Endothelial cell of umbilical vein (primary cell): ENCODE data around the gene SV2A. TPM values are rescaled to one million over a fixed set of nuclear protein-coding genes. Genes with fewer than 3 reads are reported as not detected.
A peak's percentile ranks its signal among the peaks of the same experiment; 100 is the strongest.

Source experiments
- BruUV-seq: library from RNA; stranded (reverse); fragments of 400-500 nt; replicated peaks from 2 replicates; lab custom pipeline; 2021; lab: Mats Ljungman, UMichigan
- CTCF ChIA-PET: fragments of 300-600, 350-600 bp; sonication (Branson Sonifier 250); formaldehyde crosslinking; loops from one replicate; lab custom pipeline; 2021; ENCODE audit warnings: antibody characterized with exemption, inconsistent platforms; lab: Charles Lee
- POLR2A ChIA-PET: fragments of 300-600, 350-600 bp; sonication (Branson Sonifier 250); formaldehyde crosslinking; loops from one replicate; lab custom pipeline; 2021; ENCODE audit warnings: antibody characterized with exemption, inconsistent platforms; lab: Charles Lee
- DNase-seq: peaks from one replicate; pipeline ENCODE4 v3.0.0-alpha.2; 2011; ENCODE audit warnings: low read depth, low spot score
- FAIRE-seq: peaks from 2 replicates; lab custom pipeline; 2011; peaks lifted over from hg19 to GRCh38; lab: Jason Lieb, UNC
- H2AFZ ChIP-seq: 2 replicates; pipeline ENCODE4 v1.6.0; 2012; ENCODE audit warnings: low read depth, low read length, control low read depth, inconsistent platforms
- H3K27ac ChIP-seq: 2 replicates; pipeline ENCODE4 v1.5.1; 2011; ENCODE audit warnings: low read depth, mild to moderate bottlenecking, control low read depth, low read length, moderate library complexity; ENCODE audit not compliant: insufficient read depth
- H3K27me3 ChIP-seq, 2 experiments: 2 replicates each; pipeline versions ENCODE4 v1.6.0 to v1.6.1; 2011; ENCODE audit warnings: low read length in 2 of 2, mixed read lengths in 1 of 2; ENCODE audit not compliant: control insufficient read depth in 2 of 2, insufficient read depth in 2 of 2
- H3K36me3 ChIP-seq, 2 experiments: 2 replicates in 1 of 2; 3 replicates in 1 of 2; pipeline ENCODE4 v1.5.1; 2011; ENCODE audit warnings: low read length in 2 of 2, mild to moderate bottlenecking in 1 of 2, moderate library complexity in 1 of 2; ENCODE audit not compliant: control insufficient read depth in 2 of 2, insufficient read depth in 2 of 2; ENCODE audit errors: extremely low read depth in 1 of 2
- H3K4me1 ChIP-seq: 3 replicates; pipeline ENCODE4 v1.5.1; 2011; ENCODE audit warnings: mild to moderate bottlenecking, low read length; ENCODE audit not compliant: control insufficient read depth, insufficient read depth; ENCODE audit errors: extremely low read depth
- H3K4me2 ChIP-seq: 2 replicates; pipeline ENCODE4 v1.6.1; 2011; ENCODE audit warnings: low read length, control low read depth, mixed read lengths; ENCODE audit not compliant: insufficient read depth
- H3K4me3 ChIP-seq, 3 experiments: fragments of 200-600 bp in 1 of 3; sonication (generic), shearing (Covaris generic) in 1 of 3; replicated peaks in 1 of 3; 2 replicates each; pipeline ENCODE4 v1.5.1; 2011 to 2016; ENCODE audit warnings: control low read depth in 3 of 3, low read length in 3 of 3, mild to moderate bottlenecking in 2 of 3, inconsistent platforms in 1 of 3, low read depth in 1 of 3, moderate library complexity in 1 of 3; ENCODE audit not compliant: insufficient read depth in 1 of 3
- H3K79me2 ChIP-seq: 2 replicates; pipeline ENCODE4 v1.6.0; 2012; ENCODE audit warnings: low read length, inconsistent platforms; ENCODE audit not compliant: control insufficient read depth, insufficient read depth
- H3K9ac ChIP-seq: replicated peaks from 2 replicates; pipeline ENCODE3; 2011; ENCODE audit warnings: low read length, control low read depth; ENCODE audit not compliant: insufficient read depth; ENCODE audit errors: extremely low read depth
- H3K9me1 ChIP-seq: replicated peaks from 3 replicates; pipeline ENCODE4 v1.6.0; 2011; ENCODE audit warnings: mild to moderate bottlenecking, low read length; ENCODE audit not compliant: control insufficient read depth, insufficient read depth; ENCODE audit errors: extremely low read depth
- H3K9me3 ChIP-seq: replicated peaks from 2 replicates; pipeline ENCODE4 v1.5.1; 2012; ENCODE audit warnings: low read length, inconsistent platforms; ENCODE audit not compliant: control insufficient read depth, insufficient read depth
- H4K20me1 ChIP-seq: replicated peaks from 2 replicates; pipeline ENCODE3; 2011; ENCODE audit warnings: mild to moderate bottlenecking, low read length; ENCODE audit not compliant: control insufficient read depth, insufficient read depth; ENCODE audit errors: extremely low read depth
- POLR2AphosphoS5 ChIP-seq: IDR thresholded peaks from 2 replicates; pipeline ENCODE4 v1.6.1; 2012; ENCODE audit warnings: low read depth, mild to moderate bottlenecking, control low read depth, low read length, moderate library complexity; ENCODE audit not compliant: insufficient read depth
- dilution Hi-C: fragments of 300-500 bp; cut with MboI; formaldehyde crosslinking; loops from one replicate; pipeline ENCODE4 v1.15.0; 2019; ENCODE audit warnings: low sequenced_read_pairs; ENCODE audit not compliant: extremely low pct_ligation_motif_present
- intact Hi-C: fragments of 100-400 bp; cut with micrococcal nuclease; formaldehyde crosslinking; loops from one replicate; pipeline ENCODE4 v1.10.0; 2022
- polyA plus RNA-seq, 4 experiments: library from polyadenylated mRNA; depleted of rRNA in 3 of 4; stranded (reverse) in 3 of 4; unstranded in 1 of 4; fragments of >200 nt; gene quantifications; 2 replicates each; pipeline versions ENCODE4 v1.2.1 to v1.2.3, GENCODE V29; 2011 to 2012; ENCODE audit warnings: missing spikeins in 1 of 4
- total RNA-seq: library from RNA; stranded (reverse); gene quantifications from 2 replicates; pipeline ENCODE4 v1.2.3, GENCODE V29; 2021
- TF ChIP-seq, protein P1 (sequence below), 2 donors: IDR thresholded peaks; 1 replicate in 1 of 2; 2 replicates in 1 of 2; pipeline ENCODE4 v1.5.1; 2011; ENCODE audit warnings: low read length in 2 of 2, mild to moderate bottlenecking in 2 of 2, moderate library complexity in 2 of 2, control low read depth in 1 of 2, inconsistent platforms in 1 of 2, low read depth in 1 of 2; ENCODE audit not compliant: insufficient read depth in 1 of 2; ENCODE audit errors: extremely low read depth in 1 of 2

The SV2A gene
- total and polyA plus RNA-seq, 2 donors (not counting 3 experiments of a cell fraction or from before 2014, with no cell fraction given) = 2.9 to 5.4 TPM

GRCh38 chr1:149884433-149885338 lies 33.0 kb downstream of the SV2A start:
- Histone ChIP-seq H2AFZ (peak overlapping the region; percentile 26), H3K4me3 (peak overlapping the region in 2 of 3 experiments; percentile 42 to 81), H3K9me1 (no peaks in the 10 kb centered on the region), H3K27me3 (no peaks in the 10 kb centered on the region), H3K79me2 (no peaks in the 10 kb centered on the region), H3K4me2 (peak overlapping the region; percentile 91), H3K36me3 (no peaks in the 10 kb centered on the region), H3K9ac (peak overlapping the region; percentile 99), H4K20me1 (no peaks in the 10 kb centered on the region), H3K9me3 (no peaks in the 10 kb centered on the region), H3K4me1 (peaks cover 16% of the 10 kb centered on the region), H3K27ac (peak overlapping the region; percentile 90)
- POLR2A ChIA-PET = interaction anchor here (0.6 kb wide), 1 partner anchor 185 kb away, joined by 3 read pairs; no protein-coding TSS in a partner anchor
- TF ChIP-seq POLR2AphosphoS5 = no peak
- TF ChIP-seq, protein P1, sequence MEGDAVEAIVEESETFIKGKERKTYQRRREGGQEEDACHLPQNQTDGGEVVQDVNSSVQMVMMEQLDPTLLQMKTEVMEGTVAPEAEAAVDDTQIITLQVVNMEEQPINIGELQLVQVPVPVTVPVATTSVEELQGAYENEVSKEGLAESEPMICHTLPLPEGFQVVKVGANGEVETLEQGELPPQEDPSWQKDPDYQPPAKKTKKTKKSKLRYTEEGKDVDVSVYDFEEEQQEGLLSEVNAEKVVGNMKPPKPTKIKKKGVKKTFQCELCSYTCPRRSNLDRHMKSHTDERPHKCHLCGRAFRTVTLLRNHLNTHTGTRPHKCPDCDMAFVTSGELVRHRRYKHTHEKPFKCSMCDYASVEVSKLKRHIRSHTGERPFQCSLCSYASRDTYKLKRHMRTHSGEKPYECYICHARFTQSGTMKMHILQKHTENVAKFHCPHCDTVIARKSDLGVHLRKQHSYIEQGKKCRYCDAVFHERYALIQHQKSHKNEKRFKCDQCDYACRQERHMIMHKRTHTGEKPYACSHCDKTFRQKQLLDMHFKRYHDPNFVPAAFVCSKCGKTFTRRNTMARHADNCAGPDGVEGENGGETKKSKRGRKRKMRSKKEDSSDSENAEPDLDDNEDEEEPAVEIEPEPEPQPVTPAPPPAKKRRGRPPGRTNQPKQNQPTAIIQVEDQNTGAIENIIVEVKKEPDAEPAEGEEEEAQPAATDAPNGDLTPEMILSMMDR (IDR thresholded peaks at IDR 0.05; ENCODE audit: extremely low read depth in 1 of 2, insufficient read depth in 1 of 2, low read depth in 1 of 2, low read length in 2 of 2) = no peak
- CTCF ChIA-PET = interaction anchor here (0.6 kb wide), 1 partner anchor 208 kb away, joined by 3 read pairs; no protein-coding TSS in a partner anchor
- intact Hi-C loops = no loop called here
- FAIRE-seq (no peak), DNase-seq (no peak)
- dilution Hi-C loops = loop anchor here (25.0 kb wide), 1 partner anchor 153 kb away; no protein-coding TSS in a partner anchor
- no TSS peak for BruUV-seq
